HEK293 (cell line): ENCODE data around the gene KIAA1614.
A peak's percentile ranks its signal among the peaks of the same experiment; 100 is the strongest.

Experiments
- CTCF ChIA-PET: fragments of 350-600 bp; formaldehyde crosslinking; extraction: SDS; loops from one replicate; lab custom pipeline; 2021; ENCODE audit warnings: antibody characterized with exemption; lab: Yijun Ruan, JAX
- POLR2A ChIA-PET: fragments of 300-600 bp; formaldehyde crosslinking; extraction: SDS; loops from one replicate; lab custom pipeline; 2020; ENCODE audit warnings: antibody characterized with exemption, inconsistent platforms; lab: Yijun Ruan, JAX
- H3K27ac ChIP-seq: fragments of 200-500 bp; sonication (Bioruptor generic); 2 replicates; pipeline ENCODE4 v1.5.1; 2014; ENCODE audit warnings: low read depth, low read length, control low read depth, inconsistent platforms; ENCODE audit errors: extremely low read depth
- H3K36me3 ChIP-seq, 2 experiments: fragments of 200-500 bp in 1 of 2; sonication (Bioruptor generic) in 1 of 2; 1 replicate in 1 of 2; 2 replicates in 1 of 2; pipeline ENCODE4 v1.5.1; 2014 to 2017; ENCODE audit warnings: inconsistent platforms in 2 of 2, low read length in 2 of 2; ENCODE audit not compliant: control insufficient read depth in 2 of 2, insufficient read depth in 1 of 2
- H3K4me1 ChIP-seq: fragments of 200-500 bp; sonication (Bioruptor generic); 2 replicates; pipeline ENCODE4 v1.5.1; 2014; ENCODE audit warnings: mild to moderate bottlenecking, low read length, inconsistent platforms; ENCODE audit not compliant: control insufficient read depth, insufficient read depth
- H3K4me3 ChIP-seq: 2 replicates; pipeline ENCODE4 v1.5.1; 2011; ENCODE audit warnings: low read depth, mild to moderate bottlenecking, control low read depth, low read length, moderate library complexity
- H3K9me3 ChIP-seq: fragments of 200-500 bp; sonication (Bioruptor generic); 2 replicates; pipeline ENCODE4 v1.5.1; 2014; ENCODE audit warnings: low read depth, low read length, inconsistent platforms; ENCODE audit not compliant: control insufficient read depth, insufficient read depth
- HOXD13 ChIP-seq: sonication (generic); formaldehyde crosslinking; IDR thresholded peaks from 2 replicates; pipeline ENCODE4 v1.8.0; 2022; ENCODE audit warnings: missing genetic modification reagents, borderline replicate concordance
- IKZF3 ChIP-seq: fragments of 450-650 bp; IDR thresholded peaks from 2 replicates; pipeline ENCODE4 v1.5.0; 2018; ENCODE audit warnings: missing biosample characterization, mild to moderate bottlenecking, missing genetic modification characterization, moderate library complexity
- KLF8 ChIP-seq: fragments of 450-650 bp; formaldehyde crosslinking; IDR thresholded peaks from 2 replicates; pipeline ENCODE4 v1.5.1; 2016; ENCODE audit warnings: missing biosample characterization, missing genetic modification characterization
- MYNN ChIP-seq: fragments of 450-650 bp; formaldehyde crosslinking; IDR thresholded peaks from 2 replicates; pipeline ENCODE4 v1.5.1; 2016; ENCODE audit warnings: missing biosample characterization, missing genetic modification characterization, borderline replicate concordance
- PRDM10 ChIP-seq: fragments of 450-650 bp; formaldehyde crosslinking; IDR thresholded peaks from 2 replicates; pipeline ENCODE4 v1.5.1; 2016; ENCODE audit warnings: missing biosample characterization, missing genetic modification characterization
- SCRT2 ChIP-seq: fragments of 450-650 bp; formaldehyde crosslinking; IDR thresholded peaks from 2 replicates; pipeline ENCODE4 v1.5.1; 2016; ENCODE audit warnings: missing biosample characterization, missing genetic modification characterization
- ZBTB21 ChIP-seq: fragments of 450-650 bp; formaldehyde crosslinking; IDR thresholded peaks from 2 replicates; pipeline ENCODE4 v1.5.1; 2017; ENCODE audit warnings: missing biosample characterization, missing genetic modification characterization
- ZNF114 ChIP-seq: fragments of 450-650 bp; formaldehyde crosslinking; IDR thresholded peaks from 2 replicates; pipeline ENCODE4 v1.5.0; 2017; ENCODE audit warnings: missing biosample characterization, missing genetic modification characterization
- ZNF16 ChIP-seq: fragments of 450-650 bp; formaldehyde crosslinking; IDR thresholded peaks from 2 replicates; pipeline ENCODE4 v1.5.1; 2016; ENCODE audit warnings: low read depth, missing biosample characterization, missing genetic modification characterization
- ZNF175 ChIP-seq: fragments of 450-650 bp; formaldehyde crosslinking; IDR thresholded peaks from 2 replicates; pipeline ENCODE4 v1.5.1; 2016; ENCODE audit warnings: missing biosample characterization, missing genetic modification characterization
- ZNF214 ChIP-seq: fragments of 450-650 bp; formaldehyde crosslinking; IDR thresholded peaks from 2 replicates; pipeline ENCODE4 v1.5.1; 2017; ENCODE audit warnings: missing biosample characterization, mild to moderate bottlenecking, missing genetic modification characterization, borderline replicate concordance
- ZNF23 ChIP-seq: fragments of 450-650 bp; formaldehyde crosslinking; IDR thresholded peaks from 2 replicates; pipeline ENCODE4 v1.5.1; 2016; ENCODE audit warnings: missing biosample characterization, missing genetic modification characterization, borderline replicate concordance
- ZNF239 ChIP-seq: fragments of 450-650 bp; formaldehyde crosslinking; IDR thresholded peaks from 2 replicates; pipeline ENCODE4 v1.5.1; 2016; ENCODE audit warnings: missing biosample characterization, missing genetic modification characterization
- ZNF248 ChIP-seq: fragments of 450-650 bp; formaldehyde crosslinking; IDR thresholded peaks from 2 replicates; pipeline ENCODE4 v1.5.1; 2017; ENCODE audit warnings: missing biosample characterization, missing genetic modification characterization
- ZNF324 ChIP-seq: fragments of 450-650 bp; formaldehyde crosslinking; IDR thresholded peaks from 2 replicates; pipeline ENCODE4 v1.5.1; 2016; ENCODE audit warnings: missing biosample characterization, missing genetic modification characterization
- ZNF558 ChIP-seq: fragments of 450-650 bp; formaldehyde crosslinking; IDR thresholded peaks from 2 replicates; pipeline ENCODE4 v1.5.1; 2016; ENCODE audit warnings: missing biosample characterization, missing genetic modification characterization
- ZNF670 ChIP-seq: fragments of 450-650 bp; formaldehyde crosslinking; IDR thresholded peaks from 2 replicates; pipeline ENCODE4 v1.5.1; 2016; ENCODE audit warnings: missing biosample characterization, missing genetic modification characterization, low read depth
- ZNF768 ChIP-seq: fragments of 450-650 bp; formaldehyde crosslinking; IDR thresholded peaks from 2 replicates; pipeline ENCODE4 v1.5.1; 2018; ENCODE audit warnings: missing biosample characterization, mild to moderate bottlenecking, missing genetic modification characterization
- ZNF785 ChIP-seq: fragments of 450-650 bp; formaldehyde crosslinking; IDR thresholded peaks from 2 replicates; pipeline ENCODE4 v1.5.1; 2016; ENCODE audit warnings: missing biosample characterization, missing genetic modification characterization

Gene KIAA1614

GRCh38 chr1:180916012-180916770 is 3.5 kb downstream of the KIAA1614 start:
- Histone ChIP-seq H3K27ac (no peak overlapping the region), H3K4me1 (no peaks in the 10 kb centered on the region), H3K4me3 (no peak overlapping the region), H3K9me3 (no peaks in the 10 kb centered on the region), H3K36me3 (no peaks in the 10 kb centered on the region)
- CTCF ChIA-PET: interaction anchor here (0.7 kb wide), 2 partner anchors 177 to 1168 kb away, joined by 3 read pairs; no protein-coding TSS in a partner anchor
- POLR2A ChIA-PET: no interaction called here
- TF ChIP-seq ZNF558 (tag by site-specific recombination) (no peak), ZNF175 (no peak), ZNF670 (tag by site-specific recombination) (no peak), PRDM10 (tag by site-specific recombination) (no peak), ZNF16 (tag by site-specific recombination) (no peak), ZNF239 (tag by site-specific recombination) (no peak), MYNN (tag by site-specific recombination) (no peak), ZNF785 (tag by site-specific recombination) (no peak), ZNF324 (tag by site-specific recombination) (no peak), ZNF214 (tag by site-specific recombination) (no peak), IKZF3 (tag by site-specific recombination) (no peak), ZBTB21 (no peak), HOXD13 (CRISPR knock-in tag) (no peak), ZNF114 (tag by site-specific recombination) (no peak), ZNF248 (tag by site-specific recombination) (no peak), ZNF768 (tag by site-specific recombination) (no peak), KLF8 (tag by site-specific recombination) (no peak)

- no peak overlapping the region for H3K27ac ChIP-seq
- H3K4me3 ChIP-seq: no peak overlapping the region
- CTCF ChIA-PET: no interaction called here
- TF ChIP-seq SCRT2 (peak; percentile 38; the same call in 1 of the 2 replicates), ZNF23 (tag by site-specific recombination) (no peak)
- no peaks in the 10 kb centered on the region for H3K4me1 ChIP-seq
- no peaks in the 10 kb centered on the region for H3K9me3 ChIP-seq
- POLR2A ChIA-PET: no interaction called here
- no peaks in the 10 kb centered on the region for H3K36me3 ChIP-seq
These were observed 4.1 kb downstream of the KIAA1614 start for GRCh38 chr1:180916771-180917170.
